OCI-LY3 (cell line): ENCODE data around the gene ZNF672.

Experiments used
- EZH2phosphoT487 ChIP-seq: fragments of 200-600 bp; shearing (Covaris generic); IDR thresholded peaks from 2 replicates; pipeline ENCODE4 v1.6.1; 2018; ENCODE audit warnings: antibody characterized with exemption, mixed run types, low read depth
- TF ChIP-seq, protein P1 (sequence below): fragments of 200-600, 300-600 bp; sonication (generic); IDR thresholded peaks from 2 replicates; pipeline ENCODE4 v1.5.1; 2014; ENCODE audit warnings: antibody characterized with exemption, low read length, low read depth

DNA sequence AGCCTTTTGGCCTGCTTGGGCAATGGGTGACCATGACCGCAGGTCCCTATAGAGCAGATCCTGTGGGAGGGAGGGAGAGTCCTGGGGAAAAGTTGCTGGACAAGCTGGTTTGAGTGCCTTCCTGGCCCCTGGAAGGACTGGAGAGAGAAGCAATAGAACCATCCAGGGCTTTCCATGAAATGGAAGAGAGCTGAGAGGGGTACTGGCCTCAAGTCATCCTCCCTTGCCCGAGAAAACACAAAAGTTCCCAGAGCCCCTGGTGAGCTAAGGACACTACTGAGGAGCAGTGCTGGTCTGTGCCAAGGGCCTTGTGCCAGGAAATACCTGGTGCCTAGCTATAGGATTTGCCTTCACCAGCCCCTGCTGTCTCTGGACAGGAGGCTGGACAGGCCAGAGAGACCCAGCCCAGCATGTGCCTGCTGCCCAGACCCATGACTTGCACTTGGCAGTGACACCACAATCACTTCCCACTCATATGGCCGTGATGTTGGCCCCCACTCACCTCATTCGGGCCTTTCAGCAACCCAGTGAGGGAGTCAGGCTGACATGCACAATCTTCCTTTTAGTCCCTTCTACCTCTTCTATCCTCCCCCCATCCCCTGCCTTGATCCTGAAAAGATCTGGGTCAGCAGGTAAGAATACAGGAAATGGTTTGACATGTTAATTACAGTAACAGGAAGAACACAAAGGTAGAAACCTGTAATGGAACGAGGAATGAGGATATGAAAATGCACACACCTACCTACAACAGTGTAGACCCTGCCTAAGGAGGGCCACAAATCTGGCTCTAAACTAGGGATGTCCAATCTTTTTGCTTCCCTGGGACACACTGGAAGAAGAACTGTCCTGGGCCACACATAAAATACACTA is 19.3 kb upstream of the ZNF672 start:
- TF ChIP-seq EZH2phosphoT487: no peak
- TF ChIP-seq, protein P1, sequence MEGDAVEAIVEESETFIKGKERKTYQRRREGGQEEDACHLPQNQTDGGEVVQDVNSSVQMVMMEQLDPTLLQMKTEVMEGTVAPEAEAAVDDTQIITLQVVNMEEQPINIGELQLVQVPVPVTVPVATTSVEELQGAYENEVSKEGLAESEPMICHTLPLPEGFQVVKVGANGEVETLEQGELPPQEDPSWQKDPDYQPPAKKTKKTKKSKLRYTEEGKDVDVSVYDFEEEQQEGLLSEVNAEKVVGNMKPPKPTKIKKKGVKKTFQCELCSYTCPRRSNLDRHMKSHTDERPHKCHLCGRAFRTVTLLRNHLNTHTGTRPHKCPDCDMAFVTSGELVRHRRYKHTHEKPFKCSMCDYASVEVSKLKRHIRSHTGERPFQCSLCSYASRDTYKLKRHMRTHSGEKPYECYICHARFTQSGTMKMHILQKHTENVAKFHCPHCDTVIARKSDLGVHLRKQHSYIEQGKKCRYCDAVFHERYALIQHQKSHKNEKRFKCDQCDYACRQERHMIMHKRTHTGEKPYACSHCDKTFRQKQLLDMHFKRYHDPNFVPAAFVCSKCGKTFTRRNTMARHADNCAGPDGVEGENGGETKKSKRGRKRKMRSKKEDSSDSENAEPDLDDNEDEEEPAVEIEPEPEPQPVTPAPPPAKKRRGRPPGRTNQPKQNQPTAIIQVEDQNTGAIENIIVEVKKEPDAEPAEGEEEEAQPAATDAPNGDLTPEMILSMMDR: no peak
